ENCODE measurements around the gene PWWP2B.

PWWP2B gene

GRCh38 chr10:132439025-132439388, 42.0 kb downstream of the PWWP2B start:
- no peaks in the 10 kb centered on the region for H3K4me1 ChIP-seq (ENCODE audit: insufficient read depth, low read length)
- no peaks in the 10 kb centered on the region for H3K36me3 ChIP-seq (ENCODE audit: insufficient read depth, low read length)
- no peak overlapping the region for H2AFZ ChIP-seq (ENCODE audit: low read depth, low read length)
- no peaks in the 10 kb centered on the region for H3K27me3 ChIP-seq (ENCODE audit: insufficient read depth, low read length)
- peaks cover 3% of the 10 kb centered on the region for H3K9me3 ChIP-seq (ENCODE audit: low read length)
- H3K4me3 ChIP-seq (ENCODE audit: low read length): no peak overlapping the region

GRCh38 chr10:132439424-132440163, 42.6 kb downstream of the PWWP2B start:
- peaks cover 3% of the 10 kb centered on the region for H3K9me3 ChIP-seq (ENCODE audit: low read length)
- peaks cover 3% of the 10 kb centered on the region for H3K4me1 ChIP-seq (ENCODE audit: insufficient read depth, low read length)
- no peak overlapping the region for H3K4me3 ChIP-seq (ENCODE audit: low read length)
- H3K27me3 ChIP-seq (ENCODE audit: insufficient read depth, low read length): no peaks in the 10 kb centered on the region
- H3K36me3 ChIP-seq (ENCODE audit: insufficient read depth, low read length): no peaks in the 10 kb centered on the region
- H2AFZ ChIP-seq (ENCODE audit: low read depth, low read length): no peak overlapping the region

GRCh38 chr10:132440791-132441565, 44.0 kb downstream of the PWWP2B start:
- H3K9me3 ChIP-seq (ENCODE audit: low read length): peaks cover 3% of the 10 kb centered on the region
- no peak overlapping the region for H2AFZ ChIP-seq (ENCODE audit: low read depth, low read length)
- H3K36me3 ChIP-seq (ENCODE audit: insufficient read depth, low read length): no peaks in the 10 kb centered on the region
- H3K4me1 ChIP-seq (ENCODE audit: insufficient read depth, low read length): peaks cover 3% of the 10 kb centered on the region
- H3K4me3 ChIP-seq (ENCODE audit: low read length): no peak overlapping the region
- H3K27me3 ChIP-seq (ENCODE audit: insufficient read depth, low read length): no peaks in the 10 kb centered on the region

GRCh38 chr10:132441818-132442524, 45.0 kb downstream of the PWWP2B start:
- no peaks in the 10 kb centered on the region for H3K36me3 ChIP-seq (ENCODE audit: insufficient read depth, low read length)
- H3K27me3 ChIP-seq (ENCODE audit: insufficient read depth, low read length): no peaks in the 10 kb centered on the region
- no peak overlapping the region for H2AFZ ChIP-seq (ENCODE audit: low read depth, low read length)
- peaks cover 3% of the 10 kb centered on the region for H3K4me1 ChIP-seq (ENCODE audit: insufficient read depth, low read length)
- H3K4me3 ChIP-seq (ENCODE audit: low read length): no peak overlapping the region
- H3K9me3 ChIP-seq (ENCODE audit: low read length): peaks cover 3% of the 10 kb centered on the region

- Histone ChIP-seq H2AFZ (ENCODE audit: low read depth, low read length) (no peak overlapping the region), H3K4me3 (ENCODE audit: low read length) (no peak overlapping the region), H3K27me3 (ENCODE audit: insufficient read depth, low read length) (no peaks in the 10 kb centered on the region), H3K4me1 (ENCODE audit: insufficient read depth, low read length) (peaks cover 9% of the 10 kb centered on the region), H3K9me3 (ENCODE audit: low read length) (peaks cover 3% of the 10 kb centered on the region), H3K36me3 (ENCODE audit: insufficient read depth, low read length) (no peaks in the 10 kb centered on the region)
Observed at GRCh38 chr10:132442636-132443035, 45.6 kb downstream of the PWWP2B start.

GRCh38 chr10:132443605-132443982, 46.6 kb downstream of the PWWP2B start:
- Histone ChIP-seq H3K27me3 (ENCODE audit: insufficient read depth, low read length) (no peaks in the 10 kb centered on the region), H3K36me3 (ENCODE audit: insufficient read depth, low read length) (no peaks in the 10 kb centered on the region), H3K9me3 (ENCODE audit: low read length) (peaks cover 3% of the 10 kb centered on the region), H3K4me3 (ENCODE audit: low read length) (no peak overlapping the region), H3K4me1 (ENCODE audit: insufficient read depth, low read length) (peaks cover 11% of the 10 kb centered on the region), H2AFZ (ENCODE audit: low read depth, low read length) (no peak overlapping the region)

GRCh38 chr10:132443983-132444876, 47.2 kb downstream of the PWWP2B start:
- Histone ChIP-seq H3K4me3 (ENCODE audit: low read length) (no peak overlapping the region), H3K4me1 (ENCODE audit: insufficient read depth, low read length) (peaks cover 11% of the 10 kb centered on the region), H2AFZ (ENCODE audit: low read depth, low read length) (no peak overlapping the region), H3K9me3 (ENCODE audit: low read length) (peaks cover 3% of the 10 kb centered on the region), H3K27me3 (ENCODE audit: insufficient read depth, low read length) (no peaks in the 10 kb centered on the region), H3K36me3 (ENCODE audit: insufficient read depth, low read length) (no peaks in the 10 kb centered on the region)

- Histone ChIP-seq H3K4me1 (ENCODE audit: insufficient read depth, low read length) (peaks cover 11% of the 10 kb centered on the region), H3K4me3 (ENCODE audit: low read length) (no peak overlapping the region), H3K9me3 (ENCODE audit: low read length) (no peaks in the 10 kb centered on the region), H2AFZ (ENCODE audit: low read depth, low read length) (no peak overlapping the region), H3K27me3 (ENCODE audit: insufficient read depth, low read length) (no peaks in the 10 kb centered on the region), H3K36me3 (ENCODE audit: insufficient read depth, low read length) (no peaks in the 10 kb centered on the region)
Observed at GRCh38 chr10:132444877-132445351, 47.9 kb downstream of the PWWP2B start.

GRCh38 chr10:132445516-132446194, 48.7 kb downstream of the PWWP2B start:
- no peak overlapping the region for H3K4me3 ChIP-seq (ENCODE audit: low read length)
- H3K36me3 ChIP-seq (ENCODE audit: insufficient read depth, low read length): no peaks in the 10 kb centered on the region
- no peak overlapping the region for H2AFZ ChIP-seq (ENCODE audit: low read depth, low read length)
- no peaks in the 10 kb centered on the region for H3K27me3 ChIP-seq (ENCODE audit: insufficient read depth, low read length)
- H3K4me1 ChIP-seq (ENCODE audit: insufficient read depth, low read length): peaks cover 11% of the 10 kb centered on the region
- H3K9me3 ChIP-seq (ENCODE audit: low read length): no peaks in the 10 kb centered on the region

GRCh38 chr10:132446195-132446581, 49.2 kb downstream of the PWWP2B start:
- no peaks in the 10 kb centered on the region for H3K27me3 ChIP-seq (ENCODE audit: insufficient read depth, low read length)
- H3K9me3 ChIP-seq (ENCODE audit: low read length): no peaks in the 10 kb centered on the region
- no peak overlapping the region for H3K4me3 ChIP-seq (ENCODE audit: low read length)
- H3K4me1 ChIP-seq (ENCODE audit: insufficient read depth, low read length): peaks cover 11% of the 10 kb centered on the region
- no peak overlapping the region for H2AFZ ChIP-seq (ENCODE audit: low read depth, low read length)
- no peaks in the 10 kb centered on the region for H3K36me3 ChIP-seq (ENCODE audit: insufficient read depth, low read length)

- no peaks in the 10 kb centered on the region for H3K36me3 ChIP-seq (ENCODE audit: insufficient read depth, low read length)
- no peak overlapping the region for H2AFZ ChIP-seq (ENCODE audit: low read depth, low read length)
- no peaks in the 10 kb centered on the region for H3K9me3 ChIP-seq (ENCODE audit: low read length)
- H3K4me3 ChIP-seq (ENCODE audit: low read length): no peak overlapping the region
- H3K27me3 ChIP-seq (ENCODE audit: insufficient read depth, low read length): no peaks in the 10 kb centered on the region
- H3K4me1 ChIP-seq (ENCODE audit: insufficient read depth, low read length): peaks cover 11% of the 10 kb centered on the region
Observed at GRCh38 chr10:132446661-132447445, 49.9 kb downstream of the PWWP2B start.
